Measurements from ENCODE around the gene ARHGAP6.

DNA sequence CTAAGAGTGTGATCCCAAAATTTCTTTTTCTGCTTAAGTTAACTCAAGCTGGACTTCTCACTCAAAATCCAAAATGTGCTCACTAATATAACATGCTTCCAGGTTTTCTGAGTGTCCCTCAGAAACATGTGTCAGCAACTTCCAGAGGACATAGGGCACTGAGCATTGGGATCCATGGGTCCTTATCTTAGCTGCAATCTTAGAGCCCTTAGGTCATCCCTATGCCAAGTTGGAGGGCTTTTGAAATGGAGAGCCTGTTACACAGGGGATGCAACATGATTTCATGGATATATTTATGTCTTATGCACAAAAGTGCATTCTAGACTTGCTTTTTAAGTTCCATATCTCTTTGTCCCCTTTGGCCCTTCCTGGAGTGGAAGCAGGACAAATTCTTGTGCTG lies 566.3 kb downstream of the ARHGAP6 start:
- TF ChIP-seq, protein P1, sequence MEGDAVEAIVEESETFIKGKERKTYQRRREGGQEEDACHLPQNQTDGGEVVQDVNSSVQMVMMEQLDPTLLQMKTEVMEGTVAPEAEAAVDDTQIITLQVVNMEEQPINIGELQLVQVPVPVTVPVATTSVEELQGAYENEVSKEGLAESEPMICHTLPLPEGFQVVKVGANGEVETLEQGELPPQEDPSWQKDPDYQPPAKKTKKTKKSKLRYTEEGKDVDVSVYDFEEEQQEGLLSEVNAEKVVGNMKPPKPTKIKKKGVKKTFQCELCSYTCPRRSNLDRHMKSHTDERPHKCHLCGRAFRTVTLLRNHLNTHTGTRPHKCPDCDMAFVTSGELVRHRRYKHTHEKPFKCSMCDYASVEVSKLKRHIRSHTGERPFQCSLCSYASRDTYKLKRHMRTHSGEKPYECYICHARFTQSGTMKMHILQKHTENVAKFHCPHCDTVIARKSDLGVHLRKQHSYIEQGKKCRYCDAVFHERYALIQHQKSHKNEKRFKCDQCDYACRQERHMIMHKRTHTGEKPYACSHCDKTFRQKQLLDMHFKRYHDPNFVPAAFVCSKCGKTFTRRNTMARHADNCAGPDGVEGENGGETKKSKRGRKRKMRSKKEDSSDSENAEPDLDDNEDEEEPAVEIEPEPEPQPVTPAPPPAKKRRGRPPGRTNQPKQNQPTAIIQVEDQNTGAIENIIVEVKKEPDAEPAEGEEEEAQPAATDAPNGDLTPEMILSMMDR (IDR thresholded peaks at IDR 0.05): no peak
- no peak for TF ChIP-seq EZH2 (IDR thresholded peaks at IDR 0.05)

Data from neural progenitor cell (in vitro differentiated cells).